Dermis blood vessel endothelial cell (primary cell): ENCODE measurements around the gene SDCBP2. TPM values are rescaled to one million over a fixed set of nuclear protein-coding genes. Genes with fewer than 3 reads are reported as not detected.

Experiments used
- DNase-seq: peaks from one replicate; pipeline ENCODE4 v3.0.0; 2010
- total RNA-seq: library from RNA; depleted of rRNA; stranded (reverse); fragments of >200 nt; gene quantifications from 2 replicates; pipeline ENCODE4 v1.2.3, GENCODE V29; 2014

The SDCBP2 gene
- total RNA-seq, 1 donor from 2014 or later: 4.6 TPM

- no peak for DNase-seq
Measured at GRCh38 chr20:1310506-1311190, 18.3 kb downstream of the SDCBP2 start.

- DNase-seq: no peak
Measured at GRCh38 chr20:1310071-1310470, 18.9 kb downstream of the SDCBP2 start.

- no peak for DNase-seq
Measured at GRCh38 chr20:1309439-1309847, 19.5 kb downstream of the SDCBP2 start.

- no peak for DNase-seq
Measured at GRCh38 chr20:1308702-1309095, 20.2 kb downstream of the SDCBP2 start.

- no peak for DNase-seq
Measured at GRCh38 chr20:1308067-1308701, 20.8 kb downstream of the SDCBP2 start.

GRCh38 chr20:1307571-1307971 lies 21.4 kb downstream of the SDCBP2 start:
- DNase-seq: no peak

- no peak for DNase-seq
Measured at GRCh38 chr20:1307171-1307570, 21.8 kb downstream of the SDCBP2 start.

GRCh38 chr20:1306316-1307135 lies 22.4 kb downstream of the SDCBP2 start:
- DNase-seq: no peak

GRCh38 chr20:1305712-1306111 lies 23.2 kb downstream of the SDCBP2 start:
- DNase-seq: no peak

- no peak for DNase-seq
Measured at GRCh38 chr20:1304710-1305515, 24.0 kb downstream of the SDCBP2 start.

GRCh38 chr20:1302685-1303541 lies 26.0 kb downstream of the SDCBP2 start:
- no peak for DNase-seq

- peak; percentile 63 for DNase-seq
Measured at GRCh38 chr20:1301031-1301529, 27.9 kb downstream of the SDCBP2 start.

- DNase-seq: no peak
Measured at GRCh38 chr20:1300083-1300840, 28.7 kb downstream of the SDCBP2 start.

GRCh38 chr20:1299522-1299921 lies 29.4 kb downstream of the SDCBP2 start:
- DNase-seq: no peak

- no peak for DNase-seq
Measured at GRCh38 chr20:1298888-1299511, 29.9 kb downstream of the SDCBP2 start.

- no peak for DNase-seq
Measured at GRCh38 chr20:1298166-1298565, 30.8 kb downstream of the SDCBP2 start.

GRCh38 chr20:1297486-1297885 lies 31.5 kb downstream of the SDCBP2 start:
- DNase-seq: no peak

GRCh38 chr20:1296922-1297321 lies 32.0 kb downstream of the SDCBP2 start:
- DNase-seq: no peak

- DNase-seq: no peak
Measured at GRCh38 chr20:1296117-1296610, 32.8 kb downstream of the SDCBP2 start.

GRCh38 chr20:1295276-1295930 lies 33.5 kb downstream of the SDCBP2 start:
- DNase-seq: no peak
